NCI-H748 (cell line): ENCODE data around the gene CBR3.
"Not testable (repeated sequence)": the region's sequence is repeated elsewhere in the genome, so short reads cannot be mapped to it uniquely, and the experiment has no call there.

Experiments
- DNase-seq: peaks from one replicate; lab custom pipeline; 2025; ENCODE audit not compliant: unreplicated experiment; lab: John Stamatoyannopoulos, UW

CBR3 gene

GRCh38 chr21:36134803-36135390, at the start of gene CBR3:
CBR3 (plus strand) TSS chr21:36135079; CDS start chr21:36135193, 114 bp downstream.
- DNase-seq, result peak; percentile 50

GRCh38 chr21:36087362-36088138, 47.3 kb upstream of the CBR3 start:
- DNase-seq, result no peak

GRCh38 chr21:36089946-36090345, 44.9 kb upstream of the CBR3 start:
- DNase-seq, result no peak

GRCh38 chr21:36092681-36093080, 42.2 kb upstream of the CBR3 start:
- no peak for DNase-seq

GRCh38 chr21:36093512-36093911, 41.4 kb upstream of the CBR3 start:
- no peak for DNase-seq

GRCh38 chr21:36096398-36097290, 38.2 kb upstream of the CBR3 start:
- DNase-seq, result no peak

- DNase-seq, result no peak
Observed at GRCh38 chr21:36097427-36098181, 37.3 kb upstream of the CBR3 start.

- no peak for DNase-seq
Observed at GRCh38 chr21:36098182-36098532, 36.7 kb upstream of the CBR3 start.

GRCh38 chr21:36099000-36099399, 35.9 kb upstream of the CBR3 start:
- DNase-seq, result no peak

- not testable (repeated sequence) for DNase-seq
Observed at GRCh38 chr21:36099695-36100211, 35.1 kb upstream of the CBR3 start.

GRCh38 chr21:36100971-36101641, 33.8 kb upstream of the CBR3 start:
- DNase-seq, result no peak

- DNase-seq, result no peak
Observed at GRCh38 chr21:36103434-36103833, 31.4 kb upstream of the CBR3 start.

- no peak for DNase-seq
Observed at GRCh38 chr21:36104317-36105300, 30.3 kb upstream of the CBR3 start.

GRCh38 chr21:36105327-36105842, 29.5 kb upstream of the CBR3 start:
- no peak for DNase-seq

GRCh38 chr21:36109868-36110267, 25.0 kb upstream of the CBR3 start:
- DNase-seq, result no peak

GRCh38 chr21:36111238-36111637, 23.6 kb upstream of the CBR3 start:
- DNase-seq, result no peak

- no peak for DNase-seq
Observed at GRCh38 chr21:36113647-36114428, 21.0 kb upstream of the CBR3 start.

- DNase-seq, result no peak
Observed at GRCh38 chr21:36115138-36115730, 19.6 kb upstream of the CBR3 start.
